ENCODE results near the gene ASMT.
"Not testable (repeated sequence)": the region's sequence is repeated elsewhere in the genome, so short reads cannot be mapped to it uniquely, and the experiment has no call there.

GRCh38 chrX:1574181-1574580, 40.7 kb upstream of the ASMT start:
- not testable (repeated sequence) for TF ChIP-seq CTCF (IDR thresholded peaks at IDR 0.05; ENCODE audit: insufficient read depth, low read depth, low read length); EZH2 (IDR thresholded peaks at IDR 0.05; ENCODE audit: insufficient read depth, low read length)

All from astrocyte (in vitro differentiated cells and primary cell).